Measurements from ENCODE around the gene SLC35B1.
A peak's percentile ranks its signal among the peaks of the same experiment; 100 is the strongest.
"Not testable (repeated sequence)": the region's sequence is repeated elsewhere in the genome, so short reads cannot be mapped to it uniquely, and the experiment has no call there.

SLC35B1 gene

DNA sequence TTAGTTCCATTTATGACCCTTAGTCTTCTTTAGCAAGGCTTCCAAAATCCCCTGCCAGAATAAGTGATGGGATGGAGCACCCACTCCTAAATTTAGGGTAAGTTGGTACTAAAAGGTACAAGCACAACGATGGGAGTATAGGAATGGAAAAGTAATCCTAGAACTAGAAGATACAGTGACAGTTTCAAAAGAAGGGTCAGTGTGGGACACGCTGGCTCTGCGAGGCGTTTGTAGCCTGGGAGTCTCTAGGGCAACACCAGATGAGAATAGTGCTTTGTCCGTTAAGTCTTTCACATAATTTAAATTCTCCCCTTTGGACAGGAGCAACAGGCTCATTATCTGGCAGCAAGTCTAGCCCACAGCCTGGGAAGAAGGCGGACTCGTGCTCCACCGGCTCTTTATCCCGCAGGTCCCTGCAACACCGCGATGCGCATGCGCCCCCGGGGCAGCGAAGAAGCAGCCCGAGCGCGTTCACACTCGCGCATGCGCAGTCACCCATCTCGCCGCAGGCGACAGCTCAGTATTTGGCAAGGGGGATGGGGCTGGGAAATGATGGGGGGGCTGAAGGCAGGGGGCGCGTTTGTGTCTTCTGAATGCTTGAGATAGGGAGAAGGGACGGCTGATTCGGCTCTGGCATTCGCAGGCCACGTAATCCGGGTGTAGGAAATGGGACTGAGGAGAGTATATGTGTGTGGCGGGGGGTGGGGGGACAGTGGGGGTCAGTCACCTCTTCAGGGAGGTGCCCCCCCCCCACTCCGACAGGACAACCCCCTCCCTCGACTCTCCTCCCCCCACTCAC is 30.4 kb downstream of the SLC35B1 start:
- Mint-ChIP-seq H3K36me3 (ENCODE audit: low read depth) (peaks cover 33% of the 10 kb centered on the region), H3K9me3 (no peaks in the 10 kb centered on the region), H3K27ac (peak overlapping the region; percentile 95), H3K4me1 (ENCODE audit: low read depth) (peaks cover 46% of the 10 kb centered on the region), H3K27me3 (no peaks in the 10 kb centered on the region), H3K4me3 (peak overlapping the region; percentile 93)

DNA sequence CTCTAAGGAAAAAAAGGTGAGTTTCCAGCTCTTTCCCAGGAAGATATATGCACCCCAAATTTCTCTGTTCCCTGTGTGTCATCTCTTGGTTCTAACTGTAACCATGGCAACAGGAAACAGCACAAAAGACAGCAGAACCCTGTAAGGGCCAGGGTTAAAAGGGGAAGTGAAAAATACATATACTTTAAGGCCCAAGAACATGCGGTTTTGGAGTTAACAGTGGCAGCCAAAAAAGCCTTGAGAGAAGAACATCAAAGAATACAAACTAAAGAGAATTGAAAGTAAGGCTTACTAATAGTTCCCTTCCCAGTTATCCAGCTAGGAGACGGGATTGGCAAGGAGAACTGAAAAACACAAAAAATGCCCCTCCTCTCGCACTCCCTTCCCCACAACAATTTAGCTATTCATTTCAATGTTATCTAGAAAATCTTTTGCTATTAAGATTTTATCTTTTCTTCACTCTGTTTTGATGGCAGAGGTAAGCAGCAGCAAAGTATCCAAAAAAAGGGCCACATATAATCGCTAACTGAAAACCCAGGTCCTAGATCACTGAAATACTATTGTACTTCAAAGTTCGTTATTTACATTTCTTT is 31.4 kb downstream of the SLC35B1 start:
- Mint-ChIP-seq H3K36me3 (ENCODE audit: low read depth) (peaks cover 37% of the 10 kb centered on the region), H3K9me3 (no peaks in the 10 kb centered on the region), H3K27ac (peak overlapping the region; percentile 95), H3K27me3 (no peaks in the 10 kb centered on the region), H3K4me3 (peak overlapping the region; percentile 93), H3K4me1 (ENCODE audit: low read depth) (peaks cover 54% of the 10 kb centered on the region)

DNA sequence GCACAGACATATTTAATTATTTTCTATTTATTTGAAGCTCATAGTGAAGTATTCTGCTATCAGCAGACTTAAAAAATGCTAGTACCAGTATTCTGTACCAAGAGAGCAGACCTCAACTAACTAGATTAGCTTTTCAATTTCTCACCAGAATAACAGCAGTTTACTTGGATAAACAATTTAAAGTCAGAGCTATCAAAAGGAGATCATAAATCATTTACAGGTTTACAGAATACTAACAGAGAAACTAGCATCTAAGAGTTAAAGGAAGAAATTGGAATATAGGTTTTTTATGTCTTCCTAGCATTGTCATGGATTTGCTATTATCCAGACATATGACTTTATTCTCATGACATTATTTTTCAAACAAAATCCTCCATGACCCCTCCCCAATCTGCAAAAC is 33.3 kb downstream of the SLC35B1 start:
- peaks cover 71% of the 10 kb centered on the region for H3K4me1 Mint-ChIP-seq (ENCODE audit: low read depth)
- H3K4me3 Mint-ChIP-seq, result no peak overlapping the region

DNA sequence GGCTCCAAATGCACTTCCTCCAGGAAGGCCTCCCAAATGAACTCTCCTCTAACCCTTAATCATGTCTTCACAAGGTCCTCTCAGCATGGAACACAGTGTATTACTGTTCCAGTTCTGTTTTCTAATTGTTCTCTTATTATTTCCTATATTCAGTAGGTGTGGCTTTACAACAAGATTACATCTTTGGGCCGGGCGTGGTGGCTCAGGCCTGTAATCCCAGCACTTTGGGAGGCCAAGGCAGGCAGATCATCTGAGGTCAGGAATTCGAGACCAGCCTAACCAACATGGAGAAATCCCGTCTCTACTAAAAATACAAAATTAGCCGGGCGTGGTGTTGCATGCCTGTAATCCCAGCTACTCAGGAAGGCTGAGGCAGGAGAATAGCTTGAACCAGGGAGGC is 34.1 kb downstream of the SLC35B1 start:
- H3K36me3 Mint-ChIP-seq (ENCODE audit: low read depth), result peaks cover 41% of the 10 kb centered on the region
- not testable (repeated sequence) for H3K27ac Mint-ChIP-seq, H3K4me3 Mint-ChIP-seq

More for the DNA sequence above, 33.3 kb downstream of the SLC35B1 start:
- Mint-ChIP-seq H3K27ac (peak overlapping the region; percentile 95), H3K9me3 (no peaks in the 10 kb centered on the region), H3K36me3 (ENCODE audit: low read depth) (peaks cover 41% of the 10 kb centered on the region), H3K27me3 (no peaks in the 10 kb centered on the region)

DNA sequence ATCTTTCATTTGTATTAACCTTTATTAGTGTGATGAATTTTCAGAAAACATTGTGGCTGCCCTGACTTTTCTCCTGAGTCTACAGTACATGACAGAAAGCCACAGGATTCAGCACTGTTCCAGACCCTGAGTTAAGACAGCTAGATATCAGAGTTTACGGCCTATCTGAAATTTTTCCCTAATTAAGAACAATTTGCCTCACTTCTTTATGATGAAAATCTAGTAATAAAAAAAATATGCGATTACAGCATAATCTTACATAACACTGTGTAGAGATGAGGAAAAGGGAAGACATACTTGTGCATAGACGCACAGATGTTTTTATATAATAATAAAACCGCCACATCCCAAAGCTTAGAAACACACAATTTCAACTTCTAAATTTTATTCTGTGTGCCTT is 37.1 kb downstream of the SLC35B1 start:
- H3K36me3 Mint-ChIP-seq (ENCODE audit: low read depth), result peaks cover 40% of the 10 kb centered on the region
- no peak overlapping the region for H3K4me3 Mint-ChIP-seq
- no peaks in the 10 kb centered on the region for H3K9me3 Mint-ChIP-seq
- no peak overlapping the region for H3K27ac Mint-ChIP-seq
- no peaks in the 10 kb centered on the region for H3K27me3 Mint-ChIP-seq
- H3K4me1 Mint-ChIP-seq (ENCODE audit: low read depth), result peaks cover 70% of the 10 kb centered on the region

More for the DNA sequence above, 34.1 kb downstream of the SLC35B1 start:
- H3K4me1 Mint-ChIP-seq (ENCODE audit: low read depth), result peaks cover 71% of the 10 kb centered on the region
- not testable (repeated sequence) for H3K27me3 Mint-ChIP-seq, H3K9me3 Mint-ChIP-seq

DNA sequence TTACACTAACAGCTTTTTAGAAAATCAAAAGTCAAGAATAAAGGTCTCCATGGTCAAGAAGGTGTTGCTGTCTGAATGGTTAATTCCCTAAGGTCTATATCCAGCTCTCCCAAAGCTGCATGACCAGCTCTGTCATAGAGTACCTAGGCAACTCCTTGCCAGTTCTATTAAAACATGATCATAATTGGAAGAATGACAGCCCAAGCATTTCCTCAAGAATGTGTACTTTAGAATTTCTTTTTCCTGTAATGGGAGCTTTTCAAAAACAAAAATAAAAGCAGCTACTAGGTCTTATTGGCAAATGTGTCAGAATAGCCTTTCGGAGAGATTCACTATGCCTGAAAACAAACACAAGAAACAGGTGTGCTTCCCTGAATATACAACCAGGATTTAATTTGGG is 37.8 kb downstream of the SLC35B1 start:
- Mint-ChIP-seq H3K27ac (peak overlapping the region; percentile 14), H3K4me3 (no peak overlapping the region), H3K27me3 (no peaks in the 10 kb centered on the region), H3K4me1 (ENCODE audit: low read depth) (peaks cover 67% of the 10 kb centered on the region), H3K9me3 (no peaks in the 10 kb centered on the region), H3K36me3 (ENCODE audit: low read depth) (peaks cover 35% of the 10 kb centered on the region)

DNA sequence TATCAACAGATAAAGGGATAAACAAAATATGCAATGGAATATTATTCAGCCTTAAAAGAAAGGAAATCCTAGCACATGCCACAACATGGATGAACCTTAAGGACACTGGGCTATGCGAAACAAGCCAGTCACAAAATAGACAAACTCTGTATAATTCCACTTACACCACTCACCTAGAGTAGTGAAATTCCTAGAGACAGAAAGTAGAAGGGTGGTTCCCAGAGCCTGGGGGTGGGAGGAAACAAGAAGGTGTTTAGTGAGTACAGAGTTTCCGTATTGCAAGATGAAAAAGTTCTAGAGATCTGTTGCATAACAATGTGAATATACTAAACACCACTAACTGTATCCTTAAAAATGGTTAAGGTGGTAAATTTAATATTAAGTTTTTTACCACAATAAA is 39.9 kb downstream of the SLC35B1 start:
- Mint-ChIP-seq H3K27ac (no peak overlapping the region), H3K36me3 (ENCODE audit: low read depth) (peaks cover 28% of the 10 kb centered on the region), H3K4me1 (ENCODE audit: low read depth) (peaks cover 68% of the 10 kb centered on the region), H3K9me3 (no peaks in the 10 kb centered on the region), H3K4me3 (no peak overlapping the region), H3K27me3 (no peaks in the 10 kb centered on the region)

DNA sequence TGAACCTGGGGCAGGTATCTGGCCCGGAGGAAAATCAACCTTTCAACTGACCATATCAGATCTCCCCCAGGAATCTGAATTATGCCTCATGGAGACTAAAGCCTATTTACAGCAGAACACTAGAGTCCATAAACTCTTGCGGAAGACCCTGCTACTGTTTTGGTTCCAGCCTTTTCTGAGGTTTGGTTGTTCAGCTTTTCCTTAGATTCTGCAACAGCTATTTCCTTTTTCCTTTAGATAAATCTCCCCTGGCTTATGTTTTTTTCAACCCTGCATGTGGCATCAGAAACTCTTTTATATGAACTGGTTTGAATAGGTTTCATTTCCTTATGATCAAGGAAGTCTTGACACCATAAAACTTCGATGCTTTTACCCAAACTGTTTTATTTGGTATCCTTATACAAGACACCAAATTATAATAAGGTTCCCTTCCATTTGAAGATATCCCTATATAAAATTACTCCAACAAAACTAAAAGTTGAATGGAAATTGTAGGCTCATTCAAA is 43.0 kb downstream of the SLC35B1 start:
- Mint-ChIP-seq H3K4me3 (no peak overlapping the region), H3K4me1 (ENCODE audit: low read depth) (peaks cover 52% of the 10 kb centered on the region), H3K27ac (no peak overlapping the region), H3K27me3 (no peaks in the 10 kb centered on the region), H3K9me3 (no peaks in the 10 kb centered on the region), H3K36me3 (ENCODE audit: low read depth) (peaks cover 27% of the 10 kb centered on the region)

DNA sequence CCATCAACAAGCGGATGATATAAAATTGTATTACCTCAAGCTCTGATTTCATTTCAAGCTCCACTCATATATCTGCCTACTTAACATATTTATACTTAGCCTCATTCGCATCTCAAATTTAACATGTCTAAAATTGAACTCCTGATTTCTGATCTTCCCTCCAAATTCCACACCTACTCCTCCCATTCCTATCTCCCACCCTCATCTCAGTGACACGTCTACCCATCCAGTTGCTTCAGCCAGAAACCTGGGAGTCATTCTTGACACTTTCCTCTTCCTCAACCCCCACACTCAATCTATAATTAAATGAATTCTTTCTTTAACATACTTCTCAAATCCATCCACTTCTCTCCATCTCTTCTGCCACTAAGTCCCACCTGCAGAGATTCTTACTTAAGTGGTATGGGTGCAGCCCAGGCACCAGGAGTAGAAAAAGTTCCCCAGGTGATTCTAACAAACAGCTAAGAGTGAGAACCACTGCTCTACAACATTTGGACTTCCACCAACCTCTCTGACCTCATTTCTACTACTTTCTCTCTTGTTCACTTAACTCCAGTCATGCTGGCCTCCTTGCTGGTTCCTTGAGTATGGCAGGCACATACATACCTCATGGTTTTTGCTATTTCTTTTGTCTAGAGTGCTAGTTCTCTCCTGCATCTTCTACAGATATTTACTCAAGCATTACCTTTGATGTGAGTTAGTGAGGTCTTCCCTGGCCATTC is 47.9 kb downstream of the SLC35B1 start:
- Mint-ChIP-seq H3K27me3 (no peaks in the 10 kb centered on the region), H3K4me3 (no peak overlapping the region), H3K36me3 (ENCODE audit: low read depth) (peaks cover 39% of the 10 kb centered on the region), H3K4me1 (ENCODE audit: low read depth) (peaks cover 49% of the 10 kb centered on the region), H3K27ac (no peak overlapping the region), H3K9me3 (no peaks in the 10 kb centered on the region)

DNA sequence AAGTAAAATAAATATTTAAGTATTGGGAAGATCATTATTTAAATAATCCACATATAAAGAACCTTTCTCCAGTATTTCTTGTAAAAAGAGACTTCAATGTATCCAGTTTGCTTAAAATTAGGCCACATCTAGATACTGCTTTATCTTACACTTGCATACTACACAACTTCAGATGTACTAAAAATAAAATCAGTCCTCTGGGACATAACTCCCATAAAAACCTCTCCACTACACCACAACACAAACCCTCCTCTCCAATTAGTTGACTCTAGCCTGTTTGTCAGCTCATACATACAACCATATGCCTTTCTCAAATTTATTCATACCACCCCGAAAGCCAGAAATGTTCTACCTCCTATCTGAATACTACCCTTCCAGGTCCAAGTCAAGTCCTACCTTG is 51.5 kb downstream of the SLC35B1 start:
- peaks cover 29% of the 10 kb centered on the region for H3K36me3 Mint-ChIP-seq (ENCODE audit: low read depth)
- H3K9me3 Mint-ChIP-seq, result no peaks in the 10 kb centered on the region
- H3K4me1 Mint-ChIP-seq (ENCODE audit: low read depth), result peaks cover 48% of the 10 kb centered on the region
- no peaks in the 10 kb centered on the region for H3K27me3 Mint-ChIP-seq
- no peak overlapping the region for H3K4me3 Mint-ChIP-seq
- no peak overlapping the region for H3K27ac Mint-ChIP-seq
